ENCODE data around the gene CRAMP1. TPM values are rescaled to one million over a fixed set of nuclear protein-coding genes. Genes with fewer than 3 reads are reported as not detected.
"Not testable (repeated sequence)": the region's sequence is repeated elsewhere in the genome, so short reads cannot be mapped to it uniquely, and the experiment has no call there.

CRAMP1 gene
- total RNA-seq, 2 experiments from 2014 or later = 15.1 to 15.7 TPM

- no peak overlapping the region for H3K27ac Mint-ChIP-seq
- no peaks in the 10 kb centered on the region for H3K27me3 Mint-ChIP-seq
- no peaks in the 10 kb centered on the region for H3K36me3 Mint-ChIP-seq (ENCODE audit: low read depth)
- POLR2A ChIA-PET = no interaction called here
- H3K4me1 Mint-ChIP-seq (ENCODE audit: low read depth) = peaks cover 30% of the 10 kb centered on the region
- no peak for TF ChIP-seq CTCF (IDR thresholded peaks at IDR 0.05)
- intact Hi-C loops (cut with micrococcal nuclease) = no loop called here
- DNase-seq (no peak), ATAC-seq (no peak)
- CTCF ChIA-PET = no interaction called here
- H3K9me3 Mint-ChIP-seq = no peaks in the 10 kb centered on the region
- no peak overlapping the region for H3K4me3 Mint-ChIP-seq
These were observed 101.8 kb downstream of the CRAMP1 start for GRCh38 chr16:1713933-1714332.

GRCh38 chr16:1715220-1715619 lies 103.1 kb downstream of the CRAMP1 start:
- no peak overlapping the region for H3K4me3 Mint-ChIP-seq
- H3K9me3 Mint-ChIP-seq = no peaks in the 10 kb centered on the region
- intact Hi-C loops (cut with micrococcal nuclease) = no loop called here
- no peak overlapping the region for H3K27ac Mint-ChIP-seq
- peaks cover 23% of the 10 kb centered on the region for H3K4me1 Mint-ChIP-seq (ENCODE audit: low read depth)
- no peak for TF ChIP-seq CTCF (IDR thresholded peaks at IDR 0.05)
- CTCF ChIA-PET = interaction anchor here (1.1 to 1.3 kb wide), 2 partner anchors 9 kb away, joined by 3 read pairs; partner anchors contain the start of gene MAPK8IP3
- ATAC-seq (no peak), DNase-seq (no peak)
- no peaks in the 10 kb centered on the region for H3K36me3 Mint-ChIP-seq (ENCODE audit: low read depth)
- H3K27me3 Mint-ChIP-seq = no peaks in the 10 kb centered on the region
- POLR2A ChIA-PET = no interaction called here

- H3K4me3 Mint-ChIP-seq; H3K36me3 Mint-ChIP-seq (ENCODE audit: low read depth); intact Hi-C loops (cut with micrococcal nuclease); H3K27me3 Mint-ChIP-seq; H3K9me3 Mint-ChIP-seq; ATAC-seq; DNase-seq; H3K27ac Mint-ChIP-seq: not testable (repeated sequence)
- H3K4me1 Mint-ChIP-seq (ENCODE audit: low read depth) = peaks cover 28% of the 10 kb centered on the region
- CTCF ChIA-PET = interaction anchor here (1.5 kb wide), 1 partner anchor 12 kb away, joined by 8 read pairs; the partner anchor contains the start of gene MAPK8IP3
- POLR2A ChIA-PET = interaction anchor here (1.7 kb wide), 1 partner anchor 10 kb away, joined by 5 read pairs; no protein-coding TSS in a partner anchor
These were observed 106.1 kb downstream of the CRAMP1 start for GRCh38 chr16:1718236-1718635.

GRCh38 chr16:1719559-1720229 lies 107.5 kb downstream of the CRAMP1 start:
- CTCF ChIA-PET = interaction anchor here (0.7 to 1.4 kb wide), 2 partner anchors 8 to 14 kb away, joined by 3 to 7 read pairs; partner anchors contain the start of gene MAPK8IP3
- H3K9me3 Mint-ChIP-seq; H3K4me3 Mint-ChIP-seq; DNase-seq; H3K27me3 Mint-ChIP-seq; ATAC-seq; H3K36me3 Mint-ChIP-seq (ENCODE audit: low read depth); intact Hi-C loops (cut with micrococcal nuclease); H3K27ac Mint-ChIP-seq: not testable (repeated sequence)
- peaks cover 25% of the 10 kb centered on the region for H3K4me1 Mint-ChIP-seq (ENCODE audit: low read depth)
- POLR2A ChIA-PET = interaction anchor here (1.7 kb wide), 1 partner anchor 12 kb away, joined by 5 read pairs; no protein-coding TSS in a partner anchor

- Mint-ChIP-seq H3K9me3 (no peaks in the 10 kb centered on the region), H3K36me3 (ENCODE audit: low read depth) (peaks cover 2% of the 10 kb centered on the region), H3K4me3 (no peak overlapping the region), H3K27me3 (no peaks in the 10 kb centered on the region), H3K27ac (no peak overlapping the region), H3K4me1 (ENCODE audit: low read depth) (peaks cover 25% of the 10 kb centered on the region)
- no peak for TF ChIP-seq CTCF (IDR thresholded peaks at IDR 0.05)
- intact Hi-C loops (cut with micrococcal nuclease) = no loop called here
- ChIA-PET POLR2A (no interaction called here), CTCF (interaction anchor here (0.7 kb wide), 1 partner anchor 10 kb away, joined by 3 read pairs; no protein-coding TSS in a partner anchor)
- ATAC-seq (no peak), DNase-seq (no peak)
These were observed 109.2 kb downstream of the CRAMP1 start for GRCh38 chr16:1721372-1721771.
